RCC 7860 (cell line): ENCODE measurements around the gene FBXL20.
"Not testable (repeated sequence)": the region's sequence is repeated elsewhere in the genome, so short reads cannot be mapped to it uniquely, and the experiment has no call there.

Experiments used
- DNase-seq: peaks from one replicate; pipeline ENCODE4 v3.0.0-alpha.2; 2015; ENCODE audit warnings: low spot score
- FAIRE-seq: peaks from 2 replicates; lab custom pipeline; 2012; peaks lifted over from hg19 to GRCh38; lab: Jason Lieb, UNC

Gene FBXL20

DNA sequence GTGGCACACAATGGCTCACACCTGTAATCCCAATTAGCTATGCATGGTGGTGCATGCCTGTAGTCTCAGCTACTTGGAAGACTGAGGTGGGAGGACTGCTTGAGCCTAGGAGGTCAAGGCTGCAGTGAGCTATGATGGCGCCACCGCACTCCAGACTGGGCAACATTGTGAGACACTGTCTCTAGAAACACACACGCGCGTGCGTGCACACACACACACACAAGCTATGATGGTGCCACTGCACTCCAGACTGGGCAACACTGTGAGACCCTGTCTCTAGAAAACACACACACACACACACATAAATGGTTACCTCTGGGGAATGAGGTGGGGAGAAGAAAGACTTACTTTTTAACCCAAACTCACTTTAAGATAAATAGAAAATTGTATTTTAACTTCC, 16.4 kb downstream of the FBXL20 start:
- FAIRE-seq (no peak), DNase-seq (no peak)

DNA sequence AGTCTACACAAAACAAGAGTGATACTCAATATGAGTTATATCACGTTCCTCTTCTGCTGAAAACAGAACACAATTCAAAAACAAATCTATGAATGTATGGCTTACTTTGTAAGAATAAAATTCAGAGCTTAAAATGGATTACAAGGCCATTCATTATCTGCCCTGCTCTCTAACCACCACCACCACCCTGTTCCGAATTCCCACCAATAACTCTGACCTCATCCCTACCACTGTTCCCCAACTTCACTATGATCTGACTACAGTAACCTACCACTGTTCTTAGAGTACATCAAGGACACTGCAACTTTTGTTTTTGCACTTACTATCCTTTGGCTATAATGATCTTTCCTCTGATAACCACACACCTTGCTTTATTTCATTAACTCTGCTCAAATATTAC, 21.3 kb downstream of the FBXL20 start:
- no peak for FAIRE-seq
- DNase-seq = no peak

DNA sequence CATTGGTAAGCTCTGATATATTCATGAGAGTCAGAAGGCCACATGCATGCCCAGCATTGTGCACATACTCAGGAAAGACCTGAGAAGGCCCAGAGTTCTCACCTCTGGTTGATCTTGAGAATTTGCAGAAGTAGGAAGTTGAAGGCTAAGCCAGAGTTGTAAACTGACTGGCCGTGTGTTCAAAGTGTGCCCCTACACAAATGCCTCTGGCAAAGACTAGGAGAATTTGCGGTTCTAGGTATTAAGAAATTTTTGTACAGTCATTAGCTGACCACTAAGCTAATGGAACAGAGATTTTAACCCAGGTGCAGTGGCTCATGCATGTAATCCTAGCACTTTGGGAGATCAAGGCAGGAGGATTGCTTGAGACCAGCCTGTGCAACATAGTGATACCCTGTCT, 25.0 kb downstream of the FBXL20 start:
- DNase-seq = no peak
- FAIRE-seq = no peak

DNA sequence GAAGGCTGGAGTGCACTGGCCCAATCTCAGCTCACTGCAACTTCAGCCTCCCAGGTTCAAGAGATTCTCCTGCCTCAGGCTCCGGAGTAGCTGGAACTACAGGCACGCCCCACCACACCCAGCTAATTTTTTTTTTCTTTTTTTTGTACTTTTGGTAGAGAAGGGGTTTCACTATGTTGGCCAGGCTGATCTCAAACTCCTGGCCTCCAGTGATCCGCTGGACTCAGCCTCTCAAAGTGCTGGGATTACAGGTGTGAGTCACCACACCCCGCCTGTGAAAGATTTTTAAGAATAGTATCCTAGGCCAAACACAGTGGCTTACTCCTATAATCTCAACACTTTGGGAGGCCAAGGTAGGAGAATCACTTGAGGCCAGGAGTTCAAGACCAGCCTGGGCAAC, 33.6 kb downstream of the FBXL20 start:
- DNase-seq, FAIRE-seq: not testable (repeated sequence)

DNA sequence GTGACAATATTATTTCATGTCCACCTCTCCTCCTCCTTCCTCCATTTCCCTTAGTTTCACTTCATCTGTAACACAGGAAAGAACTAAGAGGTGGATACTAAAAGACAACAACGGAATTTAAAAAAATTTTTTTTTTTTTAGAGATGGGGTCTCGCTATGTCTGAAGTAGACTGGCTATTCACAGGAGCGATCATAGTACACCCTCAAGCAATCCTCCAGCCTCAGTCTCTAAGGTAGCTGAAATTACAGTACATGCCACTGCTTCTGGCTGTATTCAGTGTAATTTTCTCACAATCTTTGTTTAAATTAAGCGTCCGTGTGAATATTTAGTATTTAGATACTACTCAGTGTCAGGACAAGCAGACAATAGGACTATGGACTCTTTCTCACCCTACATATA, 35.6 kb downstream of the FBXL20 start:
- FAIRE-seq = no peak

DNA sequence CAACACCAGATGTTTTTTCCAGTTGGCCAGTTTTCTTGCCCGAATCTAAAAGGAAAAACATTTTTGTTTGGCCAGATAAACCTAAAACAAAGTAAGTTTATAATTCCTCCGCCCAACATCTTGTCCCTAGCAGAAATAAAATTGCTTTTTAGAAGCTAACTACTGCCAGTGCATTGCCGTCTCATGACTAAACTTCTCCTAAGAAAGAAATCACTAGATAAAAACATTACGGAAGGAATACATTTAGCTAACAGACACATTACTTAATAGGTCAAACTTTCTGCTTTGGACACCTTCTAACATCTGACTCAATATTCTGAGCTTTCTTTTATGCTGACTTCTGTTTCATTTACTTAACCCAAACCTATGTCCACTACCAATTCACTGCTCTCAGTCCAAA, 36.2 kb downstream of the FBXL20 start:
- no peak for FAIRE-seq
- DNase-seq = no peak

More for the DNA sequence above, 35.6 kb downstream of the FBXL20 start:
- DNase-seq = no peak

GRCh38 chr17:39364236-39365025, 37.0 kb downstream of the FBXL20 start:
- no peak for FAIRE-seq
- no peak for DNase-seq

DNA sequence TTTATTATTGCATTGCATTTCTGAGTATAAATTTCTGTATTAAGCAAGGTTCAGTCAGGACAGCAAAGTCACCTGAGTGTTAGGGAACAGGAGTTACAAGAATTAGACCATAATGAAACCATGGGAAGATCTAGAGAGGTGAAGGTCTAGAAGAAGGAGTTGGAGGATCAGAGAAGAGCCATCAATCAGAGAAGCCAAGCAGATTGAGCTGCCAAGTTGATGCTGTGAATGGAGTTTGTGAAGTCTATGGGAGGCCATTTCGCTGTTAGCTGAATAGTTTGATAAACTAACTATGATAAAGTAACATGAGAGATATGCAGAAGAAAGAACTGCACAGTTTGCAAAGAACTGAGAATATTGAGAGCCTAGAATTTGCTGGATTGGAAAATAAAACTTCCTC, 40.4 kb downstream of the FBXL20 start:
- DNase-seq (no peak), FAIRE-seq (no peak)

DNA sequence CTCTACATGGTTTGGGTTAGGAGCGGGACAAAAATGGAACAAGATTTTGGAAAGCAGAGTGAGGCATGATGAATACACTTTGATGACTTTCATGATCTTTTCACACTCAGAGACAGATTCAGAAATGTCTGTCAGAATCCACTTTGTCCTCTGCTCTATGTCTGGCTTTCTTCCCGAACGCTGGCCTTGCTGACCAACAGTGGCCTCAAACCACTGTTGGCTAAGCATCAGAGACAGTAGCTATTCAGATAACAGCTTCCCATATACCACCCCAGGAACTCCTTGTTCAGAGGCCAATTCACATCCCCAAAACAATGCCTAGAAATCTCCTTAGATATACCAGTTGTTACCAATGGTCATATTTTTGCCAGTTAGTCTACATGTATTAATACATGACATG, 40.9 kb downstream of the FBXL20 start:
- FAIRE-seq (no peak), DNase-seq (no peak)

- DNase-seq (no peak), FAIRE-seq (peak; percentile 16)
These were observed 41.4 kb downstream of the FBXL20 start for GRCh38 chr17:39359994-39360393.

DNA sequence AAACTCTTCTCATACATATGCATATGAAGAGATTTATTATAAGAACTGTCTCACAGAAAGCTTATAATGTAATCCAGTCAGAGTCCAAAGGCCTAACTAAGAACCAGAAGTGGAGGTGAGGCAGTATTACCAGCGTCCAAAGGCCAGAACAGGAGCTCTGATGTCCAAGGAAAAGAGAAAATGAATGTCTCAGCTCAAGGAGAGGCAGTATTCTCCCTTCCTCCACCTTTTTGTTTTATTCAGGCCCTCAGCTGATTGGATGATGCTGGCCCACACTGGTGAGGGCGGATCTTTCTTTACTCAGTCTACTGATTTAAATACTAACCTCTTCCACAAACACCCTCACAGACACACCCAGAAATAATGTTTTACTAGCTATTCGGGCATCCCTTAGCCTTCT, 43.4 kb downstream of the FBXL20 start:
- DNase-seq = no peak
- no peak for FAIRE-seq

- no peak for DNase-seq
- no peak for FAIRE-seq
These were observed 43.9 kb downstream of the FBXL20 start for GRCh38 chr17:39357488-39357887.

GRCh38 chr17:39352986-39353385, 48.4 kb downstream of the FBXL20 start:
- DNase-seq (no peak), FAIRE-seq (no peak)

DNA sequence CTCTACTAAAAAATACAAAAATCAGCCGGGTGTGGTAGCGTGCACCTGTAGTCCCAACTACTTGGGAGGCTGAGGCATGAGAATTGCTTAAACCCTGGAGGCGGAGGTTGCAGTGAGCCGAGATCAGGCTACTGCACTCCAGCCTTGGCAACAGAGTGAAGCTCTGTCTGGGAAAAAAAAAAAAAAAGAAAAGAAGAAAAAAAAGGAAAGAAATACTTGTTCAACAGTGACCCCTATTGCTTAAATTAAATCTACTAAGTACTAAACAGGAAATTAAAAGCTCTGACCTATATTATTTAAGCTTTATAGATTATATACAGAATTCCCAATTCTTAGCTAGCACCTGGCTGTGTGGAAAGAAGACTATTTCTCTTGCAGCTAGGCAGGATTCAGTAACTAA, 48.9 kb downstream of the FBXL20 start:
- no peak for FAIRE-seq

GRCh38 chr17:39351508-39351907, 49.9 kb downstream of the FBXL20 start:
- DNase-seq (no peak), FAIRE-seq (peak; percentile 5)

More for the DNA sequence above, 48.9 kb downstream of the FBXL20 start:
- DNase-seq = no peak

GRCh38 chr17:39349246-39349645, 52.2 kb downstream of the FBXL20 start:
- no peak for FAIRE-seq
- DNase-seq = no peak

DNA sequence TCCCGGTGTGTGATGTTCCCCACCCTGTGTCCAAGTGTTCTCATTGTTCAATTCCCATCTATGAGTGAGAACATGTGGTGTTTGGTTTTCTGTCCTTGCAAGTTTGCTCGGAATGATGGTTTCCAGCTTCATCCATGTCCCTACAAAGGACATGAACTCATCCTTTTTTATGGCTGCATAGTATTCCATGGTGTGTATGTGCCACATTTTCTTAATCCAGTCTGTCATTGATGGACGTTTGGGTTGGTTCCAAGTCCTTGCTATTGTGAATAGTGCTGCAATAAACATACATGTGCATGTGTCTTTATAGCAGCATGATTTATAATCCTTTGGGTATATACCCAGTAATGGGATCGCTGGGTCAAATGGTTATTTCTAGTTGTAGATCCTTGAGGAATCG, 54.6 kb downstream of the FBXL20 start:
- FAIRE-seq, DNase-seq: not testable (repeated sequence)

GRCh38 chr17:39341541-39341940, 59.9 kb downstream of the FBXL20 start:
- no peak for FAIRE-seq
- DNase-seq = no peak

GRCh38 chr17:39340731-39341130, 60.7 kb downstream of the FBXL20 start:
- no peak for FAIRE-seq
- no peak for DNase-seq

DNA sequence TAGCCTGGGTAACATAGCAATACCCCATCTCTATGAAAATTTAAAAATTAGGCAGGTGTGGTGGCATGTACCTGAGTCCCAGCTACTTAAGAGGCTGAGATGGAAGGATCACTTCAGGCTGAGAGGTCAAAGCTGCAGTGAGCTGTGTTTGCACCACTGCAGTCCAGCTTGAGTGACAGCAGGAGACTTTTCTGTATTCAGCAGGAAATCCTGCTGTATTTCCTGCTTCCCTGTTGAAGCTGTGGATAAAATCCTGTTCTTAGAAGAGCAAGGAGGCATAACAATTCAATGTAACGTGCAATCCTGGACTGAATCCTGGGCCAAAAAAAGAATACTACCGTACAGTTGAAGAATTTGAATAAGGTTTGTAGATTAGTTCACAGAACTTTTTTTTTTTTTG, 62.2 kb downstream of the FBXL20 start:
- DNase-seq = no peak
- no peak for FAIRE-seq

- DNase-seq, FAIRE-seq: not testable (repeated sequence)
These were observed 63.8 kb downstream of the FBXL20 start for GRCh38 chr17:39337649-39338048.

- DNase-seq (no peak), FAIRE-seq (no peak)
These were observed 65.7 kb downstream of the FBXL20 start for GRCh38 chr17:39335704-39336223.
